GM18526 (cell line): Measurements from ENCODE around the gene TUBB2B.

ENCODE experiments used
- POLR2A ChIP-seq: IDR thresholded peaks from 3 replicates; pipeline ENCODE4 v1.6.1; 2011; ENCODE audit not compliant: insufficient read length; ENCODE audit errors: extremely low read depth

TUBB2B gene

DNA sequence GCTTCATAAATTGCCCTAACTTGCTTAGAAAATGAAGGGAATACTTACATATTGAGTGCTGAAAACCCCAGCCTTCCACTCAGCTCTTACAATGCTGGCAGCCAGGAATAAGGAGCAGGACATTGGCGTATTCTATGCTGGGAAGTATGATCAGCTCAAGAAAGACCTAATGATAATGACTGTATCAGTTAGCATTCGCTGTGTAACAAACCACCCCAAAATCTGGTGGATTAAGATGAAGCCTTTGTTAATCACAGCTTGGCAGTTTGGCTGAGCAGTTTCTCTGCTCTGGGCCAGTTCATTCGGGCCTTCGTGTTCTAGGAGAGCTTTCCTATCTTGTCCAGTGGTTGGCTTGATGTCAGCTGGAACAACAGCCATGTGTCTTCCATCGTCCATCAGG lies 36.7 kb downstream of the TUBB2B start:
- no peak for TF ChIP-seq POLR2A

DNA sequence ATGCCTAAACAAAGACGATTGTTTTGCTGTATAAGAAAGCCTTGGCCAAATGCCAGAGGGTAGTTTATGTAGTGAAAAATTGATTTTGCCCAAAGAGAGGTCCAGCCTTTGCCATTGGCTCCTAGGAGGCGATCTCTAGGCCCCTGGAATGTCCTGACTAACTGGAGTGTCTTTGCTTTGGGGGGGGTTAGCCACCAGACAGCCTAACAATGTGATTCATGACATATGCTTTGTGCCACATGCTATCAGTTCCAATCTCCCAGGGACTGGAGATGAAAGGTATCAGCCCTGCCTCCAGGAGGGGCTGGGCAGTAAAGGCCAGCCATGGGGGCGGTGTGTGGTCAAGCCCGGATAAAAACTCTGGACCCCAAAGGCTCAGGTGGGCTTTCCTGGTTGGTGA lies 37.4 kb downstream of the TUBB2B start:
- no peak for TF ChIP-seq POLR2A

DNA sequence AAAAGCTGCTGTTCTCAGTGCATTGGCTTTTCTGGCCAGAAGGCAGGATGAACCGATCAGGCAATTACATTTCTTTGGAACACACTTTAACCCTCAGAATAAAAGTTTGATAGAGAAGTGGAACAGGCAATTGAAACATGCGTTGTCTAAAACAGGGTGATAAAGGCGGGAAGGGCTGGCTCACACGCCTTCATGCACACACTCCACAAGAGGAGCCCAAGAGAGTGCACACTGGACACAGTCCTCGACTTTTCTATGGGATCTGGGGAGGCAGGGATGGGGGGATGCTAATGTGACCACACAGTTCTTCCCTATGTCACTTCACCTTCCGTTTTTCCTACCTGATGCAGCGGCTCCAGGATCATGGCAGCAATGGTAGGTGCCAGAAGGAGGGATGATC lies 39.2 kb downstream of the TUBB2B start:
- no peak for TF ChIP-seq POLR2A

DNA sequence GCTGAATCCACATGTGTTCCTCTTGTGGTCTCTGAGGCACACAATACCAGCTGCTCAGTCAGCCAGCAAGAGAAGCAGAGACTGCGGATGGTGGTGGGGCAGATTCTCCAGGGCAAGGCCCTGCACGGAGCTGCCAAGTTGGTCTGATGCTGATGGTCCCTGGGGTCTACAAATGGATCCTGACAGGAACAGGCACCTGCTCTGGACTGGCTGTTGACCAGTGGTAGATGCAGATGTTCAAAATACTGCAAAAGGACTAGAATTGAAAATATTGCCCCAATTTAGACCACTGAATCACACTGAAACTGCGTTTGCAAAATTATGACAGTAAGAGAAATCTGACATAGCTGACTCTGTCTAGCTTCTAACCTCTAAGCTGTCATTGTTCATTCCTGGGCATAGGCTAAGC lies 40.5 kb downstream of the TUBB2B start:
- TF ChIP-seq POLR2A, result no peak

DNA sequence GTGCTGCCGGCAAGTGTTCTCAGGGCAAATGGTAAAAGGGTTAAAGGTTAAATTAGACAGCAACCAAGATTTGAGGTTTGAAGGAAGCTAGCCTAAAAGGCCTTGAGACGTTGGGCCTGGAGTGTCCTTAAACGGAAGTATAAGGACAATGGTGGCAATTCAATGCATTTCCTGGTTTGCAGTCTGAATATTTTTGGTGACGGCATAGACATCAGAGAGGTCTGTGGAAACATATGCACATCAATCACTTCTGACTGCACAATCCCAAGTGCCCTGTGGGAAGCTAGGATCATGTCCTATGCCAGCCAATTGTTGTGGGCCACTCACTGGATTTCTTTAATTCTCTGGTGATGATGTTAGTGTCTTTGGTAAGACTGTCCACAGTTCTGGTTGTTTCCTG lies 44.4 kb downstream of the TUBB2B start:
- no peak for TF ChIP-seq POLR2A

DNA sequence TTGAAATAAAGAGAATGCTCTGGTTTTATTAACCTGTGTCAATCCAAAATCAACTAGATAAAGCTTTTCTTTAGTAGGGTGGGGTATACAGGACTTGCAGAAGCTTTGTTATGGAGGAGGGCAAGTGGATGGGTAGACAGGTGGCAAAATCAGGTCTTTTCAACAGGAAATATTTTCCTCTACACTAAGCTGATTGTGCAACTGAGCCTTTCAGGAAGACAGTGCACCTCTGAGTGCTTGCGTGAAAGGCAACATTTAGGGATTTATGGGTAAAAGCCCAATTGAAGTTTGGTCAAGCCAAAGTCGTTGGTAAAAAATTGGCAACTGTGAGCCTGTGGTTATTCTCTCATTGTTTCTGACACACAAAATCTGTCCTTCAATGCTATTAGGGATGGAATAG lies 46.3 kb downstream of the TUBB2B start:
- no peak for TF ChIP-seq POLR2A

DNA sequence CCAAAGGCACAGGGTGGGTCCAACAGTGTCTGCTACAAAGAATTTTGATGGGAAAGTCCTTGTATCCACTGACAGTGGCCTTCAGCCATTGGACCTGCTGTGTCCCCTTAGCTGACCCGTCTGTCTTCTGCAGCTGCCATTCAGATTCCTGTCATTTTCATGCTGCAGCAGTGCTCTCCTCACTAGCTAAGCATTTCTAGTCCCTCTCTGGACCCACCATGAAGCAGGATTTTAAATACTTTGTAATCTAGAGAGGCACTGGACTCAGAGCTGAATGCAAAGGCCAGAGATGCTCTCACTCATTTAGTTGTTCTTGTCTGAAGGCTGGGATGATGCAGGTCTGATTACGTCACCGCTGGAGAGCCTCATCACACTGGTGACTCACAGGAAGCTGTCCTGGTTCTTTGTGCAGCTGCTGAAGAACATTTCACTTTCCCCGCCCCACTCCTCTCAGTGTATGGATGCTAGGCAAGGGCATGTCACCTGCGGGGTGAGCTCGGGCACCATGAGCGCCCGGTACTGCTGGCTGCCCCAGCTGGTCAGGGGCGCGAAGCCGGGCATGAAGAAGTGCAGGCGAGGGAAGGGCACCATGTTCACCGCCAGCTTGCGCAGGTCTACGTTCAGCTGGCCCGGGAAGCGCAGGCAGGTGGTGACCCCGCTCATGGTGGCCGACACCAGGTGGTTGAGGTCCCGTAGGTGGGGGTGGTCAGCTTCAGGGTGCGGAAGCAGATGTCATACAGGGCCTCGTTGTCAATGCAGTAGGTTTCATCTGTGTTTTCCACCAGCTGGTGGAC lies 50.7 kb downstream of the TUBB2B start:
- no peak for TF ChIP-seq POLR2A

DNA sequence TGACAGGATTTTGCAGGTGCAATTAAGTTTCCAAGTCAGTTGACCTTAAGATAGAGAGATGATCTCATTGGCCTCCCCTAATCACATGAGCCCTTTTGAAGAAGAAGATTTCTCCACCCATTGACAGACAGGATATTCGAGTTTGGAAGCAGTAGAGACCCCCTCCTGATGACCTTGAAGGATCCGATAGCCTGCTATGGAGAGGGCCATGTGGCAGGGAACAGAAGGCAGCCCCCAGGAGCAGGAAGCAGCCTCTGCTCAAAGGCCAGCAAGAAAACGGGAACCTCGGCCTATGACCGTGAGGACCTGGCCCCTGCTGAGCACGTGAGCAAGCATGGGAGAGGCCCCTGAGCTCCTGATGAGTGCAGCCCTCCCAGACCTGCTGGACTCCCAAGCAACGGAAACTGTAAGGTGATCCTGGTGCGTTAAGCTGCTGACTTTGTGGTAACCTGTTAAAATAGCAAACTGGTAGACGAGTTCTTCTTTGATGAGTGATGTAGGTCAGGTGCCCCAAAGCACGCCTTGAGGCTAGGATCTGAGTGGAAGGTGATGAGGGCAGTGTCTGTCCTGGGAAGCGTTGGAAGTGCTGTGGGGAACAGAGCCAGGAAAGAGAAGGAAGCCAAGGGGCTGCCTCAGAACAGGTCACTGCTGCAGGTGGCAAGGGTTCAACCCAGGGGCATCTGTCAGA lies 51.6 kb downstream of the TUBB2B start:
- no peak for TF ChIP-seq POLR2A
